ENCODE data around the gene SLC27A2.

SLC27A2 gene

GRCh38 chr15:50281427-50281826 lies 99.4 kb downstream of the SLC27A2 start:
- no peak for DNase-seq

Measured in Kasumi-1 (cell line).